BLaER1 treated with 17β-estradiol and CSF1 and Interleukin-3, amounts not matched to agents 10 nM and 100 nM (cell line): ENCODE measurements around the gene TMEM163.

ENCODE experiments used
- H3K27ac ChIP-seq, 11 experiments: shearing (Covaris generic); formaldehyde crosslinking; 2 replicates each; pipeline ENCODE4 v1.8.1; 2022
- H3K27me3 ChIP-seq, 11 experiments: shearing (Covaris generic); formaldehyde crosslinking; 2 replicates each; pipeline ENCODE4 v1.8.1; 2022
- H3K36me3 ChIP-seq, 11 experiments: shearing (Covaris generic); formaldehyde crosslinking; 2 replicates each; pipeline ENCODE4 v1.8.1; 2022
- H3K4me1 ChIP-seq, 10 experiments: shearing (Covaris generic); formaldehyde crosslinking; 2 replicates each; pipeline ENCODE4 v1.8.1; 2022
- H3K4me2 ChIP-seq, 11 experiments: shearing (Covaris generic); formaldehyde crosslinking; 2 replicates each; pipeline ENCODE4 v1.8.1; 2022
- H3K4me3 ChIP-seq, 10 experiments: shearing (Covaris generic); formaldehyde crosslinking; 2 replicates each; pipeline ENCODE4 v1.8.1; 2022
- H3K9ac ChIP-seq, 11 experiments: shearing (Covaris generic); formaldehyde crosslinking; 2 replicates each; pipeline ENCODE4 v1.8.1; 2022
- H3K9me3 ChIP-seq, 11 experiments: shearing (Covaris generic); formaldehyde crosslinking; replicated peaks in 1 of 11; 2 replicates each; pipeline ENCODE4 v1.8.1; 2022
- H4K20me1 ChIP-seq, 11 experiments: shearing (Covaris generic); formaldehyde crosslinking; 2 replicates each; pipeline ENCODE4 v1.8.1; 2022
- Cebpa-rat ChIP-seq, 11 experiments: shearing (Covaris generic); IDR thresholded peaks; 2 replicates each; pipeline ENCODE4 v1.8.1; 2022

The TMEM163 gene

DNA sequence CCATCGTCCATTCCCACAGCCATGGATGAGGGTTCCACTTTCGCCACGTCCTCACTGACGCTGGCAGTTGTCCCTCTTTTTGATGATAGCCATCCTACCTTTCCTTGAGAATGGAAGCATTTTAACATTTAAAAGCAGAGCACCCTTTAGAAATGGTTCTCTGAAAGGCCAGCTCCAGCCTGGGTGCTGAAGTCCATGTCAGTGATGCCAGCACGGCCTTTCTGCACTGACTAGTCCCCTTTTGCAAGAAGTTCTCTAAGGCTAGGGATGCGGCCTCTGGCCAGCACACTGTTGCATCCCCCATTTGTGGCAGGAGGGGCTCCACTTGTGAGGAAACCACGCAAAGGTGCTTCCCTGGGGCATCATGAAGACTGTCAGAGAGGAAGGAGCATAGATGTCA, 261.4 kb downstream of the TMEM163 start:
- H3K9me3 ChIP-seq, result no peaks in the 10 kb centered on the region
- peaks cover 0 to 15% (median 0%) of the 10 kb centered on the region in 11 experiments; a peak in 6 of 22 replicates for H4K20me1 ChIP-seq
- H3K36me3 ChIP-seq, result peaks cover 21 to 33% (median 27%) of the 10 kb centered on the region in 11 experiments; a peak in 21 of 22 replicates
- no peak overlapping the region; a peak in 1 of 22 replicates for H3K27ac ChIP-seq
- H3K4me2 ChIP-seq, result no peak overlapping the region
- H3K4me3 ChIP-seq, result no peak overlapping the region
- TF ChIP-seq Cebpa-rat (IDR thresholded peaks at IDR 0.05), result no peak
- no peak overlapping the region for H3K9ac ChIP-seq
- H3K4me1 ChIP-seq, result peaks cover 19 to 40% (median 29%) of the 10 kb centered on the region in 10 experiments; a peak in 19 of 20 replicates
- no peaks in the 10 kb centered on the region for H3K27me3 ChIP-seq

DNA sequence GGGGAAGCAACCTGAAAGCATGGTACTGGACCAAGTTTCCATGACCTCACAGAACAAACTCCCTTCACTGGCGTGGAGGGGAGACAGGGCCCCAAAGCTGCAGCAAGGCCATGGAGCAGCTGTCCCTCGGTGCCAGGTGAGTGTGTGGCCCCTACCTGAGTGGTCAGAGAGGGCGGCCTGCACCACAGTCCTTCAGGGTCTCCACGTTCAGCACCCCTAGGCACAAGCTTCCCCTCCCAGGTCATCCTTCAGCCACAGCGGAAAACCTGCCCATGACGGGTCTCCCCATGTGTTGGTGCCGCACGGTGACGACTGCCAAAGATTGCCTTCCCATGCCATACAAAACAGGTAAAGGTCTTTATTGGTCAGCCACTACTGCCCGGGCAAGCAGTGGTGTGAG, 263.4 kb downstream of the TMEM163 start:
- Histone ChIP-seq H3K9me3 (no peaks in the 10 kb centered on the region), H3K4me1 (peaks cover 2 to 36% (median 26%) of the 10 kb centered on the region in 10 experiments; a peak in 17 of 20 replicates), H3K27me3 (no peaks in the 10 kb centered on the region), H3K4me2 (peak overlapping the region in 3 of 11 experiments; percentile 31 to 56 (median 35); a peak in 2 of 22 replicates), H4K20me1 (peaks cover 0 to 24% (median 3%) of the 10 kb centered on the region in 11 experiments; a peak in 8 of 22 replicates), H3K36me3 (peaks cover 29 to 50% (median 41%) of the 10 kb centered on the region in 11 experiments; a peak in 21 of 22 replicates), H3K27ac (0 out of 22 replicates have a peak overlapping the region, but pooled peaks of 1 of the 11 experiments have one; percentile 2), H3K9ac (no peak overlapping the region), H3K4me3 (no peak overlapping the region)
- TF ChIP-seq Cebpa-rat (IDR thresholded peaks at IDR 0.05), result no peak

DNA sequence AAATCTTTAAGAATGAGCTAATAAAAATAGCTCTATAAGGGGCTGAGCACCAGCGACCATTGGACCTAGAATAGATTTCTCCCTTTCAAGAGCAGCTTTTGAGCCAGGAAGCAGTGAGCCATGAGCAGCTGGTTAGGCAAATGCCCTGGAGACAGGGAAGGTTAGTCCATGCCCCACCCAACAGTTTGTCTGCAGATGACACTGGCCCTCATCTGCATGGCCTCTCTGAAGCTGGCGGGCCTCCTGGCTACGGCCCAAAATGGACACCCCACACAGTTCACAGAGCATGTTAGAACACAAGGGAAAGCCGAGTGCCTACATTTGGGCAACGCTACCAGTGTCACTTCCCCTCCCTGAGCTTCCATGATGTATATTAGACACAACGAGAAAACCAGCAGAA, 263.9 kb downstream of the TMEM163 start:
- TF ChIP-seq Cebpa-rat (IDR thresholded peaks at IDR 0.05), result no peak
- no peaks in the 10 kb centered on the region for H3K27me3 ChIP-seq

DNA sequence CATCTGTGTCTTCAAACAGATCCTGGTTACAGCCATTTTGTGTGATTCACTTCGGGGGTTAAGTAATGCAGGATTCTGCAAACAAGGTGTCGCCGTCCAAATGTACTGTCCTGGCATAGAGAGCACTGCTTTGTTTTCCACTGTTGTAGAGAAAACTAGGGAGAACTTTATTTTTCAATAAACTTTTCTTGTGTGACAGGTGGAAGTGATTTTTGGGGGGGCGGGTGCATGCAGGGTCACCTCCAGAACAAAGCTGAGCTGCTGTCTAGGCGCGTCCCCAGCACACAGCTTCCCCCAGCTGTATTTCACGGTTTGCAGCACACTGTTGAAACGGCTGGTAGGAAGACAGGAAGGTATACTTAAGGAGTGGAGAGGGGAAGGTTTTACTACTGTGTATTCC, 264.4 kb downstream of the TMEM163 start:
- Histone ChIP-seq H3K36me3 (peaks cover 37 to 60% (median 51%) of the 10 kb centered on the region in 11 experiments), H3K27ac (peak overlapping the region in 2 of 11 experiments; percentile 22 to 40; a peak in 1 of 22 replicates), H4K20me1 (peaks cover 0 to 32% (median 13%) of the 10 kb centered on the region in 11 experiments; a peak in 9 of 22 replicates), H3K9ac (peak overlapping the region in 1 of 11 experiments; percentile 20; a peak in 1 of 22 replicates), H3K27me3 (no peaks in the 10 kb centered on the region), H3K4me3 (no peak overlapping the region), H3K4me1 (peaks cover 0 to 34% (median 26%) of the 10 kb centered on the region in 10 experiments; a peak in 15 of 20 replicates), H3K9me3 (no peaks in the 10 kb centered on the region), H3K4me2 (peak overlapping the region in 7 of 11 experiments; percentile 16 to 60 (median 38); a peak in 13 of 22 replicates)
- no peak for TF ChIP-seq Cebpa-rat (IDR thresholded peaks at IDR 0.05)

More for the DNA sequence above, 263.9 kb downstream of the TMEM163 start:
- Histone ChIP-seq H3K9me3 (no peaks in the 10 kb centered on the region), H3K4me2 (peak overlapping the region in 7 of 11 experiments; percentile 16 to 60 (median 35); a peak in 12 of 22 replicates), H4K20me1 (peaks cover 0 to 29% (median 8%) of the 10 kb centered on the region in 11 experiments; a peak in 9 of 22 replicates), H3K27ac (peak overlapping the region in 3 of 11 experiments; percentile 2 to 22 (median 10); a peak in 1 of 22 replicates), H3K9ac (no peak overlapping the region), H3K36me3 (peaks cover 32 to 55% (median 46%) of the 10 kb centered on the region in 11 experiments), H3K4me3 (no peak overlapping the region), H3K4me1 (peaks cover 0 to 34% (median 26%) of the 10 kb centered on the region in 10 experiments; a peak in 15 of 20 replicates)

DNA sequence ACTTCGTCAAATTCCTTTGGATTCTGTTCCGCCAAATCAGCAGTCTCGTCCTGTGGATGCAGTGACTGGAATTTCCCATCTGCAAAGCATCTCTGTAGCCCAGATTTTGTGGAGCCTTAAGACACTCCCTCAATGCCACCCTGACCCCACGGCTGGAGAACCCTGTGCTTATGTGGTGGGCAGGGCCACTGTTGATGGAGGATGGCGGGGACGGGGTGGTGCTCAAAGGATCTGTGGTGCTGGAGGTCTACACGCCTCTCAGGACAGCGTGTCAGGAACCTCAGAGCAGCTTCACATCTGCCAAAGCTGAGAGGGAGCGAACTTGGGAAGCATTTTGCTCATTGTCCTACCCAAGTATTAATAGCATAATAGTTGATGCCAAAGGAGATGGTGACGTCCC, 264.8 kb downstream of the TMEM163 start:
- TF ChIP-seq Cebpa-rat (IDR thresholded peaks at IDR 0.05), result no peak
- H3K4me2 ChIP-seq, result peak overlapping the region in 8 of 11 experiments; percentile 8 to 60 (median 36); a peak in 13 of 22 replicates
- H3K9me3 ChIP-seq, result no peaks in the 10 kb centered on the region
- H3K4me3 ChIP-seq, result no peak overlapping the region
- no peaks in the 10 kb centered on the region for H3K27me3 ChIP-seq
- H3K4me1 ChIP-seq, result peaks cover 0 to 34% (median 26%) of the 10 kb centered on the region in 10 experiments; a peak in 15 of 20 replicates
- peaks cover 0 to 32% (median 13%) of the 10 kb centered on the region in 11 experiments; a peak in 9 of 22 replicates for H4K20me1 ChIP-seq
- H3K9ac ChIP-seq, result peak overlapping the region in 1 of 11 experiments; percentile 20; a peak in 1 of 22 replicates
- H3K36me3 ChIP-seq, result peaks cover 39 to 65% (median 54%) of the 10 kb centered on the region in 11 experiments
- peak overlapping the region in 2 of 11 experiments; percentile 26 to 40; a peak in 2 of 22 replicates for H3K27ac ChIP-seq

DNA sequence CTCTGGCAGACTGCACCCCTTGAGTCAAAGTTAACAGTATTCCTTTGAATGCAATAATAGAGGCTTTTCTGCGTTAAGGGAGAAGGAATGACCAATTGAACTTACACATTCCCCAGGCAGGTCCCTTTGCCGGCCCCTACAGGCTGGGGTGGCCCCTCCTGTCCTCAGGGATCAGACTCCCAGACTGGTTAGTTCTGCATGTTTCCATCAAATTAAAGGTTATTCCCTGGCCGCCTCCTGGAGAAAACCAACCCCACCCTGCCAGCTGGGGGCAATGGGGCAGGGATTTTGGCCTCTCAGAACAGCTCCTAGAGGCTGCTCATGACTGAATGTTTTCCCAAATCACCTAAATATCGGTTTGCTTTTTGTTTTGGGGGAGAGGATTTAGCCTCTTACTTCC, 265.3 kb downstream of the TMEM163 start:
- no peak for TF ChIP-seq Cebpa-rat (IDR thresholded peaks at IDR 0.05)
- H3K36me3 ChIP-seq, result peaks cover 43 to 70% (median 59%) of the 10 kb centered on the region in 11 experiments
- H3K27me3 ChIP-seq, result no peaks in the 10 kb centered on the region
- no peak overlapping the region for H3K9ac ChIP-seq
- no peak overlapping the region for H3K4me3 ChIP-seq
- H4K20me1 ChIP-seq, result peaks cover 0 to 32% (median 13%) of the 10 kb centered on the region in 11 experiments; a peak in 9 of 22 replicates
- peak overlapping the region in 7 of 11 experiments; percentile 3 to 60 (median 38); a peak in 10 of 22 replicates for H3K4me2 ChIP-seq
- no peak overlapping the region; a peak in 1 of 22 replicates for H3K27ac ChIP-seq
- no peaks in the 10 kb centered on the region for H3K9me3 ChIP-seq
- H3K4me1 ChIP-seq, result peaks cover 0 to 34% (median 26%) of the 10 kb centered on the region in 10 experiments; a peak in 15 of 20 replicates

DNA sequence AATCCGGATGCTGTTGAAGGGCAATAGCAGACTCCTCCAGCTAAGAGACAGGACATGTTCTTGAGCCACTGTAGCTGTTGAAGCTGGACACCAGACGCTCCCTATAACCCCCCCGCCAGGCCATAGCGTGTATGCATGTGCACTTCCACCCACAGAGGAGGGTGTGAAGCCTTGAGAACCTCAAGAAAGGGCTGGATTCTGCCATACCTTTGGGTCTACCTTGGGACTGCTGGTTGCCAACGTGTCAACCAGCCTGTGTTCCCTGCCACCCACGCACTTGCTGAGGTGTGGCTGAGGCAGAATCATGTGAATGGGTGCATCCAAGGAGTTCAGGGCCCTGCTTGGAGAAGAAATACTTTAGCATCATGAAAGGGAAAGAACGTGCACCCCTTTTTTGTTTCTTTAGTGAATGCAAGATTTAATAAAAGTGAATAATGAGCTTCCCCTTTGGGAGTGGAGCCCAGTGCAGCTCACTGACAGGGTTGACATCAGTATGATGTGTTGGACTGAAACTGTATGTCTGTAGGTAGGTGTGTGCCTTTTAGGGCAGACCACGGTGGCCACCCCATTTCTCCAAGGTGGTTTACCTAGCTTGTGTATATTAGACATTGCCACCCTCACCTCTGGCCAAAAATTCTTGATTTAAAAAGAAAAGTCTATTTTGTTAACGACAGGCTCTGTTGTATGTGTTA, 266.6 kb downstream of the TMEM163 start:
- no peaks in the 10 kb centered on the region for H3K27me3 ChIP-seq
- no peak for TF ChIP-seq Cebpa-rat (IDR thresholded peaks at IDR 0.05)

DNA sequence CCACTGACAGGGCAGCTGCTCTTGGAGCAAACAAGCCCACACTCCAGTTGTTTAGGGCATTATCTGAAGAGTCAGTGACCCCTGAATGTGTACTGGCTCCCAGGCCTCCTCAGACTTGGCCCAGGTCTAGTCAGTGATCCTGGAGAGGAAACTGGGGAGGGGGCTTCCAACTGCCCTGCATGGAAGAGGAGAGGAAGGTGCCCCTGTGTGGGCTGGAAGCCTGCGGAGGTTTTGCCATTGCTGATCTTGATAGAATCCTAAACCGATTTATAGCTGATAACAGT, 267.5 kb downstream of the TMEM163 start:
- H3K9ac ChIP-seq, result no peak overlapping the region
- H3K4me2 ChIP-seq, result no peak overlapping the region
- no peaks in the 10 kb centered on the region for H3K27me3 ChIP-seq
- no peak overlapping the region for H3K27ac ChIP-seq
- peaks cover 0 to 34% (median 25%) of the 10 kb centered on the region in 10 experiments; a peak in 16 of 20 replicates for H3K4me1 ChIP-seq
- no peak for TF ChIP-seq Cebpa-rat (IDR thresholded peaks at IDR 0.05)
- H4K20me1 ChIP-seq, result peaks cover 0 to 53% (median 13%) of the 10 kb centered on the region in 11 experiments; a peak in 10 of 22 replicates
- peaks cover 56 to 88% (median 79%) of the 10 kb centered on the region in 11 experiments for H3K36me3 ChIP-seq
- no peak overlapping the region for H3K4me3 ChIP-seq
- H3K9me3 ChIP-seq, result no peaks in the 10 kb centered on the region

More for the DNA sequence above, 266.6 kb downstream of the TMEM163 start:
- Histone ChIP-seq H3K4me3 (no peak overlapping the region), H3K9me3 (no peaks in the 10 kb centered on the region), H3K4me2 (no peak overlapping the region), H3K27ac (no peak overlapping the region), H4K20me1 (peaks cover 0 to 44% (median 13%) of the 10 kb centered on the region in 11 experiments; a peak in 9 of 22 replicates), H3K36me3 (peaks cover 56 to 82% (median 72%) of the 10 kb centered on the region in 11 experiments), H3K4me1 (peaks cover 0 to 34% (median 24%) of the 10 kb centered on the region in 10 experiments; a peak in 15 of 20 replicates), H3K9ac (no peak overlapping the region)
